ENCODE data around the gene FSTL4. TPM values are rescaled to one million over a fixed set of nuclear protein-coding genes. Genes with fewer than 3 reads are reported as not detected.
"Not testable (repeated sequence)": the region's sequence is repeated elsewhere in the genome, so short reads cannot be mapped to it uniquely, and the experiment has no call there.

FSTL4 gene
- total and polyA plus RNA-seq, 12 donors = 0.01 to 0.42 (median 0.38) TPM; not detected in 6

DNA sequence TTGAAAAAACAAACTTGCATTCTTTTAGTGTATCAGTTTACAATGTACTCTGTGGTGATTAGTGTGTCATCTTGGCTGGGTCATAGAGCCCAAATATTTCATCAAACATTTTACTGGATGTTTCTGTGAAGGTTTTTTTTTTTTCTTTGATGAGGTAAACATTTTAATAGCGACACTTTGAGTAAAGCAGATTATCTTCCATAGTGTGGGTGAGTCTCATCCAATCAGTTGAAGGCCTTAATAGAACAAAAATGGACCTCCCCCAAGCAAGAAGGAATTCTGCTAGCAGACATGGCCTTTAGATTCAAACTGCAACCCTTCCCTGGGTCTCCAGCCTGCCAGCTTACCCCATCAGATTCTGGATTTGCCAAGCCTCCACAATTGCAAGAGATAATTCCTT is 72.5 kb downstream of the FSTL4 start:
- DNase-seq = no peak
- 83% methylated on average over 1 of the region's 1 CpG for WGBS, 2 donors

DNA sequence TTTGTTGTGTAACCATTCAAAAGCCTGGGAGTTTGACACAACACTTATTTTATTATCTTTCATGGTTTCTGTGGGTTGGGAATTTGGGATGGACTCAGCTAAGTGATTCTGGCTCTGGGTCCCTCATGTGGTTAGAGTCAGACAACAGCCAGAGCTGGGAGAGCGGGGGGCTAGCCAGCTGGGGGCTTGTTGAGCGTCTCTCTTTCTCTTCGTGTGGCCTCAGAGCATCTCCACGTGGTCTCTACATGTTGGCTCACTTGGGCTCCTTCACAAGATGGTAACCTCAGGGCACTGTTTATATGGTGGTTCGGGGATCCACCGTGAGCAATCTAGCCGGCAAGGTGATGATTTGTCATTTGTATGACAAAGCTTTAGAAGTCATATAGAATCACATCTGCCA is 73.6 kb downstream of the FSTL4 start:
- 69 to 74% methylated on average over 7 of the region's 7 CpGs for WGBS, 2 donors
- no peak overlapping the region for H3K27ac ChIP-seq
- no peaks in the 10 kb centered on the region for H3K9me3 ChIP-seq
- intact Hi-C loops (cut with DNase I) = no loop called here
- DNase-seq (no peak), ATAC-seq (no peak)
- H3K4me1 ChIP-seq = no peaks in the 10 kb centered on the region
- TF ChIP-seq, protein P1, sequence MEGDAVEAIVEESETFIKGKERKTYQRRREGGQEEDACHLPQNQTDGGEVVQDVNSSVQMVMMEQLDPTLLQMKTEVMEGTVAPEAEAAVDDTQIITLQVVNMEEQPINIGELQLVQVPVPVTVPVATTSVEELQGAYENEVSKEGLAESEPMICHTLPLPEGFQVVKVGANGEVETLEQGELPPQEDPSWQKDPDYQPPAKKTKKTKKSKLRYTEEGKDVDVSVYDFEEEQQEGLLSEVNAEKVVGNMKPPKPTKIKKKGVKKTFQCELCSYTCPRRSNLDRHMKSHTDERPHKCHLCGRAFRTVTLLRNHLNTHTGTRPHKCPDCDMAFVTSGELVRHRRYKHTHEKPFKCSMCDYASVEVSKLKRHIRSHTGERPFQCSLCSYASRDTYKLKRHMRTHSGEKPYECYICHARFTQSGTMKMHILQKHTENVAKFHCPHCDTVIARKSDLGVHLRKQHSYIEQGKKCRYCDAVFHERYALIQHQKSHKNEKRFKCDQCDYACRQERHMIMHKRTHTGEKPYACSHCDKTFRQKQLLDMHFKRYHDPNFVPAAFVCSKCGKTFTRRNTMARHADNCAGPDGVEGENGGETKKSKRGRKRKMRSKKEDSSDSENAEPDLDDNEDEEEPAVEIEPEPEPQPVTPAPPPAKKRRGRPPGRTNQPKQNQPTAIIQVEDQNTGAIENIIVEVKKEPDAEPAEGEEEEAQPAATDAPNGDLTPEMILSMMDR (IDR thresholded peaks at IDR 0.05) = no peak
- peaks cover 0 to 16% (median 0%) of the 10 kb centered on the region in 7 donors for H3K27me3 ChIP-seq
- H3K36me3 ChIP-seq = no peaks in the 10 kb centered on the region
- H3K4me3 ChIP-seq = no peak overlapping the region

More for the DNA sequence above, 72.5 kb downstream of the FSTL4 start:
- H3K9me3 ChIP-seq = no peaks in the 10 kb centered on the region
- no peak overlapping the region for H3K27ac ChIP-seq
- TF ChIP-seq, protein P1 (IDR thresholded peaks at IDR 0.05) = no peak
- no peak overlapping the region for H3K4me3 ChIP-seq
- ATAC-seq = no peak
- peaks cover 0 to 16% (median 0%) of the 10 kb centered on the region in 7 donors for H3K27me3 ChIP-seq
- no peaks in the 10 kb centered on the region for H3K36me3 ChIP-seq
- H3K4me1 ChIP-seq = no peaks in the 10 kb centered on the region
- intact Hi-C loops (cut with DNase I) = no loop called here

DNA sequence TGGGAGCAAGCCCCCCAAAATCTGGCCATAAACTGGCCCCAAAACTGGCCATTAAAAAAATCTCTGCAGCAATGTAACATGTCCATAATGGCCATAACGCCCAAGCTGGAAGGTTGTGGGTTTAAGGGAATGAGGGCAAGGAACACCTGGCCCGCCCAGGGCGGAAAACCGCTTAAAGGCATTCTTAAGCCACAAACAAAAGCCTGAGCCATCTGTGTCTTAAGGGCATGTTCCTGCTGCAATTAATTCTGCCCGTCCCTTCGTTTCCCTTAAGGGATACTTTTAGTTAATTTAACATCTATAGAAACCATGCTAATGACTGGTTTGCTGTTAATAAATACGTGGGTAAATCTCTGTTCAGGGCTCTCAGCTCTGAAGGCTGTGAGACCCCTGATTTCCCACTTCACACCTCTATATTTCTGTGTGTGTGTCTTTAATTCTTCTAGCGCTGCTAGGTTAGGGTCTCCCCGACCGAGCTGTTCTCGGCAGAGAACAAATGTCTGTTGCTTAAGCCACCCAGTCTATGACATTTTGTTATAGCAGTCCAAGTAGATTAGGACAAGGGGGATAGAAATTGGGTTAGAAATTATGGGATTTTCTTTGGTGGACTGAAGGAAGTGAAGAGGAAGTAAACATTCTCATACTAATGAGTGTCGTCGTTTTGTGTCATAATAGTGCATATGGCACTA is 77.0 kb downstream of the FSTL4 start:
- H3K27ac ChIP-seq; H3K36me3 ChIP-seq; intact Hi-C loops (cut with DNase I); H3K4me3 ChIP-seq; H3K9me3 ChIP-seq; ATAC-seq; DNase-seq: not testable (repeated sequence)
- 82 to 84% methylated on average over 13 of the region's 13 CpGs for WGBS, 2 donors
- H3K4me1 ChIP-seq = peaks cover 0 to 14% (median 8%) of the 10 kb centered on the region in 9 donors
- H3K27me3 ChIP-seq = peaks cover 0 to 10% (median 0%) of the 10 kb centered on the region in 7 donors

DNA sequence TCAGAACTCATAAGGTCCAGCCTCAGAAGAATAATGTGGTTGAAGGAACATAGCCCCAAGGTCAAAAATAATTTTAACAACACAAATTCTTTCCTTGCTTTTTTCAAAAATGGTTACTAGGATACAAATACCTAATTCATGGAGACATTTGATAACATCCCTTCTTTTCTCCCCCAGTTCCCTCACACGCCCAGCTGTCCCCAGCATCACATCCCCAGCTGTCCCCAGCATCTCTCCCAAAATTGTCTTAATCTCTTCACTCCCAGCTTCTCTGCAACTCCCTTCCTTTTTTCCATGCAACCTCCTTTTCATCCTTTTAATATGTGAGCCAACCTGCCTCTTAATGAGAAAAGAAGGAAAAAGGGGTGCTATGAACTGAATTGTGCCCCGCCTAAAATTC is 77.8 kb downstream of the FSTL4 start:
- Histone ChIP-seq H3K27me3 (peaks cover 0 to 10% (median 0%) of the 10 kb centered on the region in 7 donors), H3K4me1 (peaks cover 0 to 14% (median 8%) of the 10 kb centered on the region in 9 donors), H3K9me3 (no peaks in the 10 kb centered on the region), H3K4me3 (no peak overlapping the region), H3K36me3 (no peaks in the 10 kb centered on the region), H3K27ac (no peak overlapping the region)
- intact Hi-C loops (cut with DNase I) = no loop called here
- ATAC-seq (no peak), DNase-seq (no peak)
- TF ChIP-seq, protein P1 (IDR thresholded peaks at IDR 0.05) = no peak
- WGBS, 2 donors = 88 to 89% methylated on average over 2 of the region's 2 CpGs

DNA sequence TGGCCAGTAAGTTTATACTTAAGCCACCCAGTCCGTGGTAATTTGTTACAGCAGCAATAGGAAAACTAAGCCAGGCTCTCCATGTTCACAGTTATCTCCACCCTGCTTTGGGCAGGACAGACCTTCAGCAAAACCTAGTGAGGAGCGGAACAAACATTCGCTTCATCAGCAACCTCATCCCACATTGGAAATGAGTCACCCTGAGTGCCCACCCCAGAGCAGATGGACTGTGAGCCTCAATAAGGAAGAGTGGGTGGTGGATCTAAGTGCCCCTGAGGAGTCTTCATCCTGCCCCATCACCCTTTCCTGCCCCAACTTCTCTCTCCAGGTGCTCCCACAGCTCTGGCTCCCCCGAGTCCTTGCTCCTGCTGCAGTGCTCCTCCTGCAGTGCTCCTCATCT is 78.8 kb downstream of the FSTL4 start:
- Histone ChIP-seq H3K27ac (no peak overlapping the region), H3K9me3 (no peaks in the 10 kb centered on the region), H3K27me3 (peaks cover 0 to 7% (median 0%) of the 10 kb centered on the region in 7 donors), H3K4me3 (no peak overlapping the region), H3K36me3 (no peaks in the 10 kb centered on the region), H3K4me1 (peaks cover 0 to 14% (median 8%) of the 10 kb centered on the region in 9 donors)
- DNase-seq (no peak), ATAC-seq (no peak)
- TF ChIP-seq, protein P1 (IDR thresholded peaks at IDR 0.05) = no peak
- intact Hi-C loops (cut with DNase I) = no loop called here
- 82 to 91% methylated on average over 4 of the region's 4 CpGs for WGBS, 2 donors

Data from heart right ventricle (tissue), 16 donors.